ENCODE results near the gene OR10V1. TPM values are rescaled to one million over a fixed set of nuclear protein-coding genes. Genes with fewer than 3 reads are reported as not detected.

OR10V1 gene
- total and polyA plus RNA-seq, 9 of the 15 experiments (the other 6 are each of a cell fraction or from before 2014, with no cell fraction given) = not detected

DNA sequence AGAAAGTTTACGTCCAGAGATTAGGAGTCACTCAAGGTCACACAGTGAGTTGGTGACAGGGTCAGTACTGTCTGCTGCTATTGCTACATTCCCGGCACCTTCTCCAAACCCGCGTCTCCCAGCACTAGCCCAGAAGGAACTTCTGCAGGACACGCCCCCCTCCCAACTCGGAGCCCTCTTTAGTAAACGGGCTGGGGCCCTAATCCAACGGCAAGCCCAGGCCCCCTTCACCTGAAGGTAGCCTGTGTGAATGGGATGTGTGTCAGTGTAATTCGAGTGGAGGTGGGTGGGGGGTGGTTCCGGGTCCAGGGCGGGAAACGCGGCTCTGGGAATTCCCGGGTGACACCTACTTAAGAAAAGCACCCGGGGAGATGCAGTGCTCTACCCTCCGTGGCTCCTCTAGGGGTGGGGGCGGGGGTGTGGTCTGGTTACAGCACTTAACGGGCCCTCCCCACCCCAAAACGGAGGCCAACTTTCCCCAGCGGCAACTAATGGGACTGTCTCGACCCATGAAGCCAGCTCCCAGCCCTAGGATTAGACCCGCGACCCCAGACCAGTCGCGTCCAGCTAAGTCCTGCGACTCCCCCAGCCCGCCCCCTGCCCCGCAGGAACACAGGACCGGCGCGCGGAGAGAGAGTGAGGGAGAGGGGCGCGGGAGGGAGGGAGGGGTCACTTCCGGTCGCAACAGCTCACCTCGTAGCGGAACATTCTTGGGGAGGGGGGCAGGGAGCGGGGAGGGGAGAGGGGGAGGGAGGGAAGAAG lies 45.3 kb downstream of the OR10V1 start (continued):
- TF ChIP-seq CAMTA2 (CRISPR knock-in tag; conservative IDR thresholded peaks at IDR 0.05) = no peak
- TF ChIP-seq, protein P1, sequence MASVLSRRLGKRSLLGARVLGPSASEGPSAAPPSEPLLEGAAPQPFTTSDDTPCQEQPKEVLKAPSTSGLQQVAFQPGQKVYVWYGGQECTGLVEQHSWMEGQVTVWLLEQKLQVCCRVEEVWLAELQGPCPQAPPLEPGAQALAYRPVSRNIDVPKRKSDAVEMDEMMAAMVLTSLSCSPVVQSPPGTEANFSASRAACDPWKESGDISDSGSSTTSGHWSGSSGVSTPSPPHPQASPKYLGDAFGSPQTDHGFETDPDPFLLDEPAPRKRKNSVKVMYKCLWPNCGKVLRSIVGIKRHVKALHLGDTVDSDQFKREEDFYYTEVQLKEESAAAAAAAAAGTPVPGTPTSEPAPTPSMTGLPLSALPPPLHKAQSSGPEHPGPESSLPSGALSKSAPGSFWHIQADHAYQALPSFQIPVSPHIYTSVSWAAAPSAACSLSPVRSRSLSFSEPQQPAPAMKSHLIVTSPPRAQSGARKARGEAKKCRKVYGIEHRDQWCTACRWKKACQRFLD (CRISPR knock-in tag; IDR thresholded peaks at IDR 0.05) = no peak
- no peak for TF ChIP-seq E4F1 (CRISPR knock-in tag; IDR thresholded peaks at IDR 0.05; ENCODE audit: borderline replicate concordance)
- no peak for TF ChIP-seq FOXK2 (conservative IDR thresholded peaks at IDR 0.05 in 1 of 2, IDR thresholded peaks at IDR 0.05 in 1 of 2; ENCODE audit: low read depth in 2 of 2)
- TF ChIP-seq, protein P2, sequence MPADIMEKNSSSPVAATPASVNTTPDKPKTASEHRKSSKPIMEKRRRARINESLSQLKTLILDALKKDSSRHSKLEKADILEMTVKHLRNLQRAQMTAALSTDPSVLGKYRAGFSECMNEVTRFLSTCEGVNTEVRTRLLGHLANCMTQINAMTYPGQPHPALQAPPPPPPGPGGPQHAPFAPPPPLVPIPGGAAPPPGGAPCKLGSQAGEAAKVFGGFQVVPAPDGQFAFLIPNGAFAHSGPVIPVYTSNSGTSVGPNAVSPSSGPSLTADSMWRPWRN (IDR thresholded peaks at IDR 0.05; ENCODE audit: low read depth) = no peak
- no peak for TF ChIP-seq NELFE (IDR thresholded peaks at IDR 0.05; ENCODE audit: insufficient read depth, insufficient read length)
- no peak for TF ChIP-seq RUNX1 (IDR thresholded peaks at IDR 0.05; ENCODE audit: low read depth)
- TF ChIP-seq STAT6 (CRISPR knock-in tag; IDR thresholded peaks at IDR 0.05) = no peak
- TF ChIP-seq ZFP1 (CRISPR knock-in tag; IDR thresholded peaks at IDR 0.05) = no peak
- TF ChIP-seq NCOA1 (IDR thresholded peaks at IDR 0.05; ENCODE audit: low read depth) = no peak
- TF ChIP-seq ERF (CRISPR knock-in tag; IDR thresholded peaks at IDR 0.05) = no peak
- no peak for TF ChIP-seq ATF6 (CRISPR knock-in tag; IDR thresholded peaks at IDR 0.05)
- no peak for TF ChIP-seq ZNF785 (CRISPR knock-in tag; IDR thresholded peaks at IDR 0.05)
- no peak for TF ChIP-seq KLF16 (IDR thresholded peaks at IDR 0.05)
- TF ChIP-seq ZNF766 (CRISPR knock-in tag; conservative IDR thresholded peaks at IDR 0.05) = no peak
- no peak for TF ChIP-seq NCOA4 (IDR thresholded peaks at IDR 0.05; ENCODE audit: partially characterized antibody)
- TF ChIP-seq JUNB (CRISPR knock-in tag; conservative IDR thresholded peaks at IDR 0.05) = no peak
- no peak for TF ChIP-seq TCF3 (CRISPR knock-in tag; IDR thresholded peaks at IDR 0.05)
- TF ChIP-seq SLC30A9 (CRISPR knock-in tag; IDR thresholded peaks at IDR 0.05) = no peak
- TF ChIP-seq ZZZ3 (IDR thresholded peaks at IDR 0.05) = no peak
